HL-60 (cell line): Measurements from ENCODE around the gene ENTR1.

Experiments
- DNase-seq, 2 experiments: peaks; one replicate each; pipeline ENCODE4 v3.0.0-alpha.2; 2010 to 2020; ENCODE audit warnings: low read depth in 1 of 2, low spot score in 1 of 2
- H3K27ac ChIP-seq: fragments of 250-450 bp; sonication (Bioruptor Pico); replicated peaks from 2 replicates; pipeline ENCODE4 v1.5.1; 2020; ENCODE audit warnings: mild to moderate bottlenecking, moderate library complexity
- H3K27me3 ChIP-seq: fragments of 250-450 bp; sonication (Bioruptor Pico); 2 replicates; pipeline ENCODE4 v1.5.1; 2021; ENCODE audit warnings: mild to moderate bottlenecking, moderate library complexity; ENCODE audit not compliant: insufficient read depth, poor library complexity, severe bottlenecking
- H3K4me3 ChIP-seq: replicated peaks from 2 replicates; pipeline ENCODE4 v1.5.1; 2011; ENCODE audit warnings: mild to moderate bottlenecking, control low read depth, low read length; ENCODE audit not compliant: insufficient read depth
- CTCF ChIP-seq: IDR thresholded peaks from one replicate; pipeline ENCODE4 v1.5.1; 2011; ENCODE audit warnings: low read length, control low read depth, inconsistent platforms; ENCODE audit not compliant: insufficient read depth
- GABPA ChIP-seq: IDR thresholded peaks from 2 replicates; pipeline ENCODE4 v1.6.1; 2012; ENCODE audit warnings: low read depth
- POLR2AphosphoS5 ChIP-seq: IDR thresholded peaks from 2 replicates; pipeline ENCODE4 v1.6.1; 2012; ENCODE audit warnings: low read depth
- REST ChIP-seq: IDR thresholded peaks from 2 replicates; pipeline ENCODE4 v1.6.1; 2012; ENCODE audit warnings: low read depth; ENCODE audit not compliant: insufficient replicate concordance
- SPI1 ChIP-seq: IDR thresholded peaks from 2 replicates; pipeline ENCODE4 v1.6.1; 2012; ENCODE audit warnings: low read depth, mild to moderate bottlenecking, borderline replicate concordance

ENTR1 gene

DNA sequence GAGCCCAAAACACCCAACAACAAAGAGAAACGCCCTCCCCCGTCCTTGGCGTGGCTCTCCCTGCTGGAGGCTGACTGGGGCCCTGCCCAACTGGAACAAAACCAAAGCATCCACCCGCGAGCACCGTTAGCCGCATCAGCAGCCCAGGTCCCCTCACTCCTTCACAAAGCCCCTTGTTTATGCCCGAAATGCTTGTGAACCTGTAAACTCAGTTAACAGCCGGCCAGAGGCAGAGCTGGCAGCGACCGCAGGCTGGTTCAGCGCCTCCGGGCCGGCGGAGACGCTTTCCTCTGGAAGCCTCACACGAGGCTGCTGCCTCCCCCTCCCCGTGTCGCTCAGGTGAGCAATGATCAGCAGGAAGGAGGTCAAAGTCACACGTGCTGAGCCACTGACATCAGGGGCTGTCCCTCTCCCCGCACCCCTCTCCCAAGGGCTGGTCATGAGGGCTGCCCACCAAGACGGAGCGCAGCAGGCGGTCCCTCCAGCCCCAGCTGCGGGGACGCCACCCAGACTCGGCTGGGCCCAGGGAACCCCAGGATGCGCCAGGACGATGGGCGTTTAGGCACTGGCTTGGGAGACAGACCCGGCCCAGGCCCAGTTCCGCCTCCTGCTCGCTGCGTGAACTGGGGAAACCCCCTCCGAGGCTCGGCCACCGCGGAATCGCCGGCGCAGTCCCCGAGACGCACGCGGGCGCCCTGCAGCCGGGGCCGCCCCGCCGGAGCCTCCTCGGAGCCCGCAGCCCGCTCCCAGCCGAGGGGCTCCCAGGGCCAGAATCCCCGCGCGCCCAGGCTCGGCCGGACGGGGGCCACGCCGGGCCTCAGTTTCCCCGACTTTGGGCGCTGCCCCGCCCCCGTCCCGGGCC lies 11.0 kb downstream of the ENTR1 start:
- Histone ChIP-seq H3K27me3 (no peaks in the 10 kb centered on the region), H3K4me3 (peak overlapping the region; percentile 82), H3K27ac (peak overlapping the region; percentile 65)
- DNase-seq = no peak
- TF ChIP-seq GABPA (no peak), SPI1 (no peak), REST (no peak)

GRCh38 chr9:136398286-136398685 lies 12.1 kb downstream of the ENTR1 start:
- Histone ChIP-seq H3K27ac (no peak overlapping the region; the same call in 1 of the 2 replicates), H3K27me3 (no peaks in the 10 kb centered on the region), H3K4me3 (peak overlapping the region; percentile 82)
- TF ChIP-seq GABPA (no peak), SPI1 (no peak), POLR2AphosphoS5 (no peak), REST (no peak), CTCF (no peak)
- no peak for DNase-seq

- H3K27me3 ChIP-seq = no peaks in the 10 kb centered on the region
- no peak for TF ChIP-seq SPI1
- no peak for TF ChIP-seq GABPA
- no peak for TF ChIP-seq REST
- TF ChIP-seq CTCF = no peak
- no peak for TF ChIP-seq POLR2AphosphoS5
- no peak for DNase-seq
These were observed 12.8 kb downstream of the ENTR1 start for GRCh38 chr9:136397643-136398042.

More at GRCh38 chr9:136397643-136398042, 12.8 kb downstream of the ENTR1 start:
- Histone ChIP-seq H3K27ac (no peak overlapping the region), H3K4me3 (no peak overlapping the region)
